GM20431 (cell line): ENCODE measurements around the gene DGKH.
"Not testable (repeated sequence)": the region's sequence is repeated elsewhere in the genome, so short reads cannot be mapped to it uniquely, and the experiment has no call there.

Experiments
- in situ Hi-C: fragments of 300-500 bp; cut with MseI, MboI; formaldehyde crosslinking; loops from one replicate; pipeline ENCODE4 v1.15.0; 2020; ENCODE audit warnings: low sequenced_read_pairs; ENCODE audit not compliant: unreplicated experiment

DGKH gene

DNA sequence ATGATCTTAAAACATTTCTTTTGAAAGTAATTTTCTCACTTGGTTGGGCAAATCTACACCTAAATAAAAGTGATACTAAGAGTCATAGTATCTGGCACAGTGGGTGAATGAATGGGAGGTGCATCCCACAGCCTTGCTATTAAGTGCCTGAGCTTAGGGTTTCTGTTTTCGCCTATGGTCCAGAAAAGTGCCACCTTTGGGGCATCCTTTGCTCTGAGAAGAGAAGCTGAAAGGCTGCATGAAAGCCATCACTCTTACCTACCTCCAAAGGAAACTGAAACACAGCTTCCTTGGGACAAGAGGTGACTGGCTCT is 167.9 kb downstream of the DGKH start:
- in situ Hi-C loops = no loop called here

DNA sequence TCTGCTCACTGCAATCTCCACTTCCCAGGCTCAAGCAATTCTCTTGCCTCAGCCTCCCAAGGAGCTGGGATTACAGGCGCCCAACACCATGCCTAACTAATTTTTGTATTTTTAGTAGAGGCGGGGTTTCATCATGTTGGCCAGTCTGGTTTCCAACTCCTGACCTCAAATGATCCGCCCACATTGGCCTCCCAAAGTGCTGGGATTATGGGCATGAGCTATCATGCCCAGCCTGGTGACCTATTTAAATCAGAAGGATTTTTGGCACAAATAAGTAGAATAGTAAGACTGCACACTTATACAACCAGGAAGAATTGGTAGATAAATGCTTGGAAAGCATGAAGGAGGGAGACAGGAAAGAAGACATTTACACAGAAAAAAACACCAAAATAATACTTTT is 170.1 kb downstream of the DGKH start:
- in situ Hi-C loops = no loop called here

GRCh38 chr13:42219051-42219450 is 170.6 kb downstream of the DGKH start:
- in situ Hi-C loops = no loop called here

DNA sequence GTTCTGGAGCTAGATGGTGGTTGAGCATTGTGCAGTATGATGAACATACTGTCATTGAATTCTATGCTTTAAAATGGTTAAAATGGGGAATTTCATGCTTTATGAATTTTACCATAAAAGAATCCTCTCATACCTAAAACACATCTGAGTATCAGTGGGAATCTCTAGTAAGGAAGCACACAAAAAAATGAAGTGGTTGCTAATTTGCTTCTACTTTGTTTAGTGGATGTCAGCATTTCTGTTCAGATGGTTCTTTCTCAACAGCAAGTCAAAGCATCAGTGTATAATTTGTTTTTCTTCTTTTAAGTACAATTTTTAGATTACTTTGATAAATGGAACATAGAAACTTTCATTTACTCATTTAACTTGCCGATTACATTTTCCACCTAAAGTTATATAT is 171.4 kb downstream of the DGKH start:
- in situ Hi-C loops = no loop called here

- in situ Hi-C loops = no loop called here
These were observed 172.8 kb downstream of the DGKH start for GRCh38 chr13:42221121-42221765.

DNA sequence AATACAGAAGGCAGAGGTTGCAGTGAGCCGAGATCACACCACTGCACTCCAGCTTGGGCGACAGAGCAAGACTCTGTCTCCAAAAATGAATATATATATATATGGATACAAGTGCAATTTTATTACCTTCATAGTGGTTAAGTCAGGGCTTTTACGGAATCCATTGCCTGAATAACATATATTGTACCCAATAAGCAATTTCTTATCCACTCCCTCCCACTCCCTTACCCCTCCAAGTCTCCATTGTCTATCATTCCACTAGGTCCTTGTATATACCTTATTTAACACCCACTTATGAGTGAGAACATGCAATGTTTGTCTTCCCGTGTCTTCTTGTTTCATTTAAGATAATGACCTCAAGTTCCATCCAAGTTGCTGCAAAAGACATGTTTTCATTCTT is 175.2 kb downstream of the DGKH start:
- in situ Hi-C loops = no loop called here

DNA sequence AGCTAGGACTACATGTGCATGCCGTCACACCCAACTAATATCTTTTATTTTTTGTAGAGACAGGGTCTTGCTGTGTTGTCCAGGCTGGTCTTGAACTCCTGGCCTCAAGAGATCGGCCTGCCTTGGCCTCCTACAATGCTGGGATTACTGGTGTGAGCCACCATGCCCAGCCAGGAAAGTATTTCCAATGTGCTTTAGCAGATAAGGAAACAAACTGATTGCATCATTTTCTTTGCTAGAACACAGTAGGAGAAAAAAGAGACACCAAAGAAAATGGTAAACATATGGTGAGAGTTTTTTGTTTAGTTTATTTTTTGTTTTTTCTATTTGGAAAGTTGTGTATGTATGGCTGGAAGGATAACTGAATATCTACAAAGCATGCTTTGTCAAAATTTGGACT is 176.6 kb downstream of the DGKH start:
- in situ Hi-C loops = no loop called here

GRCh38 chr13:42226759-42227158 is 178.3 kb downstream of the DGKH start:
- in situ Hi-C loops = not testable (repeated sequence)

- in situ Hi-C loops = no loop called here
These were observed 180.1 kb downstream of the DGKH start for GRCh38 chr13:42228527-42228926.

GRCh38 chr13:42229287-42229686 is 180.8 kb downstream of the DGKH start:
- in situ Hi-C loops = no loop called here

- in situ Hi-C loops = no loop called here
These were observed 184.2 kb downstream of the DGKH start for GRCh38 chr13:42232671-42233070.

GRCh38 chr13:42233726-42234125 is 185.3 kb downstream of the DGKH start:
- in situ Hi-C loops = no loop called here

GRCh38 chr13:42239161-42239560 is 190.7 kb downstream of the DGKH start:
- in situ Hi-C loops = no loop called here

- in situ Hi-C loops = no loop called here
These were observed 191.2 kb downstream of the DGKH start for GRCh38 chr13:42239644-42240043.

DNA sequence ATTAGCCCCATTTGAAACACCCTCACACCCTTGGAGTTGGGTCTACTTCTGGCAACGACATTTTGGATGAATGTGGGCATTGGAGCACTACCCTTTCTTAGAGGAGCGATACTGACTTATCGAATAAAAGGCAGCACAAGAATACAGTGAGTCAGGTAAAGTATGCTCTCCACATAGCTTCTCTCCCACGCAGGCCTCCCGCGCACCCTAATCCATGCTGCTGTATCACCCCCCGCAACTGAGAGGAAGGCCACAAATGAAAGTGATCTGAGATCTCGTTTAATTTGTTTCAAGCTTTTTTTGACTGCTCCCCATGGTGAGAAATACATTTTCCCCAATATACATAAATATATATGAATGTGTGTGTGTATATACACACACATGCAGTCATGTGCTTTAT is 198.1 kb downstream of the DGKH start:
- in situ Hi-C loops = no loop called here

GRCh38 chr13:42247883-42248282 is 199.4 kb downstream of the DGKH start:
- in situ Hi-C loops = no loop called here

GRCh38 chr13:42255886-42256285 is 207.4 kb downstream of the DGKH start:
- in situ Hi-C loops = no loop called here

- in situ Hi-C loops = no loop called here
These were observed 210.3 kb downstream of the DGKH start for GRCh38 chr13:42258747-42259146.

- in situ Hi-C loops = no loop called here
These were observed 211.1 kb downstream of the DGKH start for GRCh38 chr13:42259515-42259914.

DNA sequence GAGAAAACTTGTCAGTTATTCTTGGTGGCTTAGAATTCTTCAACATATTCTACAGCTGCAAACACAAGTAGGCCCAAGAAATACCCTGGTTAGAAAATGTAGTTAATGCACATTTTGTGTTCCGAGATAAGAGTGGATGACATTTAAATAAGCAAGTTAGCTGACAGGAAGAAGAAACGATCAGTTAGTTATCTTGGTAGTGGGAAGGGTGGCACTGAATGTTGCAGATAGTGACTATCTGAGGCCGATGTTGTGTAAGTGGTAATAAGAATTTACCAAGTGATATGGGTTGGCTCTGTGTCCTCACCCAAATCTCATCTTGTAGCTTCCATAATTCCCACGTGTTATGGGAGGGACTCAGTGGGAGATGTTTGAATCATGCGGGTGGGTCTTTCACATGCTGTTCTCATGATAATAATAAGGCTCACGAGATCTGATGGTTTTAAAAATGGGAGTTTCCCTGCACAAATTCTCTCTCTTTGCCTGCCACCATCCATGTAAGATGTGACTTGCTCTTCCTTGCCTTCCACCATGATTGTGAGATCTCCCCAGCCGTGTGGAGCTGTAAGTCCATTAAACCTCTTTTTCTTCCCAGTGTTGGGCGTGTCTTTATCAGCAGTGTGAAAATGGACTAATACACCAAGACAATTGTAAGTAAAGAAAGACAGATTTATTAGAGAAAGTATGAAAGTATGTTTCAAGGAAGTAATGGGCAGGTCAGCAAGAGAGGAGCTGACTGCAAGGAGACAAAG is 212.6 kb downstream of the DGKH start:
- in situ Hi-C loops = no loop called here

GRCh38 chr13:42266473-42266872 is 218.0 kb downstream of the DGKH start:
- in situ Hi-C loops = no loop called here
